AG09309 (cell line): ENCODE measurements around the gene KRTAP20-3.

ENCODE experiments used
- DNase-seq: peaks from one replicate; pipeline ENCODE4 v3.0.0-alpha.2; 2010; ENCODE audit warnings: low read depth
- H3K4me3 ChIP-seq: 2 replicates; pipeline ENCODE4 v1.5.1; 2011; ENCODE audit warnings: mild to moderate bottlenecking, low read depth, low read length, moderate library complexity; ENCODE audit not compliant: control insufficient read depth
- CTCF ChIP-seq: IDR thresholded peaks from 2 replicates; pipeline ENCODE4 v1.5.1; 2011; ENCODE audit warnings: mild to moderate bottlenecking, low read depth, low read length, inconsistent platforms; ENCODE audit not compliant: insufficient read depth, control insufficient read depth; ENCODE audit errors: missing control alignments

Gene KRTAP20-3

GRCh38 chr21:30628109-30628508, 14.6 kb upstream of the KRTAP20-3 start:
- no peak for TF ChIP-seq CTCF
- DNase-seq, result no peak
- no peak overlapping the region for H3K4me3 ChIP-seq

GRCh38 chr21:30629200-30629599, 13.5 kb upstream of the KRTAP20-3 start:
- TF ChIP-seq CTCF, result no peak
- DNase-seq, result no peak
- H3K4me3 ChIP-seq, result no peak overlapping the region

- no peak within 1 kb of the TSS for H3K4me3 ChIP-seq
- TF ChIP-seq CTCF, result no peak
- DNase-seq, result no peak
Measured at GRCh38 chr21:30634906-30635305, 7.8 kb upstream of the KRTAP20-3 start, which contains the start of gene KRTAP20-2. Gene KRTAP20-2 (plus strand): TSS chr21:30635206. CDS start chr21:30635264, 58 bp downstream.

- DNase-seq, result no peak
- H3K4me3 ChIP-seq, result no peak overlapping the region
- TF ChIP-seq CTCF, result no peak
Measured at GRCh38 chr21:30638686-30639085, 4.0 kb upstream of the KRTAP20-3 start.

GRCh38 chr21:30646904-30647414, 4.3 kb downstream of the KRTAP20-3 start:
- TF ChIP-seq CTCF, result no peak
- no peak for DNase-seq
- H3K4me3 ChIP-seq, result no peak overlapping the region

- DNase-seq, result no peak
- no peak for TF ChIP-seq CTCF
- no peak overlapping the region for H3K4me3 ChIP-seq
Measured at GRCh38 chr21:30652891-30653290, 10.2 kb downstream of the KRTAP20-3 start.

GRCh38 chr21:30668776-30669175, 26.1 kb downstream of the KRTAP20-3 start:
- TF ChIP-seq CTCF, result no peak
- no peak overlapping the region for H3K4me3 ChIP-seq
- no peak for DNase-seq
